ENCODE data around the gene CCL23. TPM values are rescaled to one million over a fixed set of nuclear protein-coding genes. Genes with fewer than 3 reads are reported as not detected.

CCL23 gene
- total and polyA plus RNA-seq, 7 donors, result 0.18 to 0.47 (median 0.38) TPM; not detected in 4

DNA sequence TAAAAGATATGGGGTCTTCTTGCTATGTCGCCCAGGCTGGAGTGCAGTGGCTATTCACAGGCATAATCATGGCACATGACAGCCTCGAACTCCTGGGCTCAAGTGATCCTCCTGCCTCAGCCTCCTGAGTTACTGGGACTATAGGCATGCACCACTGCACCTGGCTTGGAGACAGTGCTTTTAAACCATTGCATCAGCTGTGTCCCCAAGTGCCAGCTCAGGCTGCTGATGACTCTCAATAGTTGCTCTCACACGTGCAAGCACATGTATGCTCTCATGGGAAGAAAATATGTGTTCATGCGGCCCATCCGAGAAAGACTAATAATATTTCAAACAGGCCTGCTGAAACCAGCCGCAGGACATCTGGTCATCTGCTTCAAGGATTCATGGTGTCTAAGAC is 45.2 kb downstream of the CCL23 start:
- Histone ChIP-seq H3K27ac (no peak overlapping the region), H3K4me1 (no peaks in the 10 kb centered on the region), H3K4me3 (no peak overlapping the region), H3K27me3 (ENCODE audit: insufficient read depth in 3 of 3, low read length in 2 of 3) (no peaks in the 10 kb centered on the region), H3K36me3 (ENCODE audit: insufficient read depth in 1 of 2, low read depth in 1 of 2) (no peaks in the 10 kb centered on the region), H3K9me3 (no peaks in the 10 kb centered on the region)
- 63 to 74% (median 65%) methylated on average over 6 of the region's 6 CpGs for WGBS, 3 donors
- intact Hi-C loops (cut with DNase I), result loop anchor here (5.0 kb wide), 3 partner anchors 100 to 510 kb away; no protein-coding TSS in a partner anchor
- DNase-seq, result no peak
- no peak for ATAC-seq
- TF ChIP-seq, protein P1, sequence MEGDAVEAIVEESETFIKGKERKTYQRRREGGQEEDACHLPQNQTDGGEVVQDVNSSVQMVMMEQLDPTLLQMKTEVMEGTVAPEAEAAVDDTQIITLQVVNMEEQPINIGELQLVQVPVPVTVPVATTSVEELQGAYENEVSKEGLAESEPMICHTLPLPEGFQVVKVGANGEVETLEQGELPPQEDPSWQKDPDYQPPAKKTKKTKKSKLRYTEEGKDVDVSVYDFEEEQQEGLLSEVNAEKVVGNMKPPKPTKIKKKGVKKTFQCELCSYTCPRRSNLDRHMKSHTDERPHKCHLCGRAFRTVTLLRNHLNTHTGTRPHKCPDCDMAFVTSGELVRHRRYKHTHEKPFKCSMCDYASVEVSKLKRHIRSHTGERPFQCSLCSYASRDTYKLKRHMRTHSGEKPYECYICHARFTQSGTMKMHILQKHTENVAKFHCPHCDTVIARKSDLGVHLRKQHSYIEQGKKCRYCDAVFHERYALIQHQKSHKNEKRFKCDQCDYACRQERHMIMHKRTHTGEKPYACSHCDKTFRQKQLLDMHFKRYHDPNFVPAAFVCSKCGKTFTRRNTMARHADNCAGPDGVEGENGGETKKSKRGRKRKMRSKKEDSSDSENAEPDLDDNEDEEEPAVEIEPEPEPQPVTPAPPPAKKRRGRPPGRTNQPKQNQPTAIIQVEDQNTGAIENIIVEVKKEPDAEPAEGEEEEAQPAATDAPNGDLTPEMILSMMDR (IDR thresholded peaks at IDR 0.05), result no peak

DNA sequence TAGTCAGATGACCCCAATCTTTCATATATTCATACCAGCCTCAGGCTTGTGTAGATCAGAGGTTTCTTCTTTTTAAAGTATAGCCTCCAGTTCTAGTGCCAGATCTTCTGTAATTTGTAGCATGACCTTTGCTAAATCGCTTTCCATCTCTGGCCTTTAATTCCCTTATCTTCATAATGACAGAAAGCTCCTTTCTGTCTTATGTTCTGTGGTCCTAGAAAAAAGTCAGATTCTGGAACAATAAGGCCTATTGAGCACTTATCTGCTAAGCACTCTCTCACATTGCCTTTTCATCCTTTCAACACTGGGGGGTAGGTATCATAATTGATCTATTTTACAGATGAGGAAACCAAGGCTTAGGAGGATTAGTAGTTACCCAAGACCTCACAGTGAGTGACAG is 45.7 kb downstream of the CCL23 start:
- H3K4me1 ChIP-seq, result no peaks in the 10 kb centered on the region
- no peaks in the 10 kb centered on the region for H3K36me3 ChIP-seq (ENCODE audit: insufficient read depth in 1 of 2, low read depth in 1 of 2)
- DNase-seq (no peak), ATAC-seq (no peak)
- intact Hi-C loops (cut with DNase I), result loop anchor here (5.0 kb wide), 3 partner anchors 100 to 510 kb away; no protein-coding TSS in a partner anchor
- H3K9me3 ChIP-seq, result no peaks in the 10 kb centered on the region
- H3K27me3 ChIP-seq (ENCODE audit: insufficient read depth in 3 of 3, low read length in 2 of 3), result no peaks in the 10 kb centered on the region
- H3K27ac ChIP-seq, result no peak overlapping the region
- WGBS, 3 donors, result 75 to 89% (median 78%) methylated on average over 1 of the region's 1 CpG
- TF ChIP-seq, protein P1 (IDR thresholded peaks at IDR 0.05), result no peak
- H3K4me3 ChIP-seq, result no peak overlapping the region

GRCh38 chr17:35969558-35970380 is 48.0 kb downstream of the CCL23 start:
- 36 to 39% (median 38%) methylated on average over 8 of the region's 8 CpGs for WGBS, 3 donors
- H3K27ac ChIP-seq, result no peak overlapping the region
- H3K4me3 ChIP-seq, result no peak overlapping the region
- ATAC-seq (peak; percentile 42 to 80 (median 54)), DNase-seq (peak; percentile 47 to 61)
- intact Hi-C loops (cut with DNase I), result loop anchor here (2.0 to 5.0 kb wide), 4 partner anchors 103 to 515 kb away; no protein-coding TSS in a partner anchor
- no peaks in the 10 kb centered on the region for H3K27me3 ChIP-seq (ENCODE audit: insufficient read depth in 3 of 3, low read length in 2 of 3)
- no peaks in the 10 kb centered on the region for H3K36me3 ChIP-seq (ENCODE audit: insufficient read depth in 1 of 2, low read depth in 1 of 2)
- TF ChIP-seq, protein P1 (IDR thresholded peaks at IDR 0.05), result peak; percentile 83
- no peaks in the 10 kb centered on the region for H3K9me3 ChIP-seq
- no peaks in the 10 kb centered on the region for H3K4me1 ChIP-seq

DNA sequence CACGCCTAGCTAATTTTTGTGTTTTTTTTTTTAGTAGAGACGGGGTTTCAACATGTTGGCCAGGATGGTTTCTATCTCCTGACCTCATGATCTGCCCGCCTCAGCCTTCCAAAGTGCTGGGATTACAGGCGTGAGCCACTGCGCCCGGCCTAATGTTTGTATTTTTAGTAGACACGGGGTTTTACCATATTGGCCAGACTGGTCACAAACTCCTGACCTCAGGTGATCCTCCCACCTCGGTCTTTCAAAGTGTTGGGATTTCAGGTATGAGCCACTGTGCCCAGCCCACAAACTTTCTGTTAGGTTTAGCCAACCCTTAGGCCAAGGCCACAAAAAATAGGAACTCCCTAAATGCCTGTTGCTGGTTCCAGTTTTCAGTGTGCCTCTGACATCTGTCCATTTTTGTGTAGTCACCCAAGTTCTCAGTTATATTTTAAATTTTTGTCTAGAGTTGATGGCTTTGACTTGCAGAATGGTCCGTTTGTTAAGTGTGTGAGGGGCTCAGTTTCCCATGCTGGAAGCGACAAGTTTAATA is 49.2 kb downstream of the CCL23 start:
- TF ChIP-seq, protein P1 (IDR thresholded peaks at IDR 0.05), result no peak
- intact Hi-C loops (cut with DNase I), result loop anchor here in 1 of 2 donors (2.0 kb wide), 1 partner anchor 516 kb away; no protein-coding TSS in a partner anchor
- Histone ChIP-seq H3K27me3 (ENCODE audit: insufficient read depth in 3 of 3, low read length in 2 of 3) (no peaks in the 10 kb centered on the region), H3K36me3 (ENCODE audit: insufficient read depth in 1 of 2, low read depth in 1 of 2) (no peaks in the 10 kb centered on the region), H3K27ac (no peak overlapping the region), H3K9me3 (no peaks in the 10 kb centered on the region), H3K4me3 (no peak overlapping the region), H3K4me1 (no peaks in the 10 kb centered on the region)
- DNase-seq (no peak), ATAC-seq (no peak)
- WGBS, 3 donors, result 83 to 85% (median 83%) methylated on average over 10 of the region's 10 CpGs
